Aorta (tissue), 5 donors: ENCODE measurements around the gene UGT1A3. TPM values are rescaled to one million over a fixed set of nuclear protein-coding genes. Genes with fewer than 3 reads are reported as not detected.
A peak's percentile ranks its signal among the peaks of the same experiment; 100 is the strongest.

Experiments
- ATAC-seq: fragments of 200-7000 bp; cut with Tn5 transposase; one replicate; pipeline ENCODE4 v1.9.1; 2022; ENCODE audit warnings: moderate library complexity; ENCODE audit not compliant: low FRiP score
- DNase-seq, 2 donors: peaks; one replicate each; pipeline ENCODE4 v3.0.0-alpha.2; 2020
- H3K27ac ChIP-seq, 2 donors: one replicate each; pipeline ENCODE4 v1.5.1; 2013; ENCODE audit warnings: low read length in 2 of 2, mild to moderate bottlenecking in 2 of 2, moderate library complexity in 2 of 2, control low read depth in 1 of 2, inconsistent platforms in 1 of 2, low read depth in 1 of 2
- H3K27me3 ChIP-seq, 2 donors: one replicate each; pipeline ENCODE4 v1.6.1; 2013; ENCODE audit warnings: control low read depth in 1 of 2, low read length in 1 of 2, mild to moderate bottlenecking in 1 of 2, moderate library complexity in 1 of 2; ENCODE audit not compliant: insufficient read depth in 2 of 2, control insufficient read depth in 1 of 2
- H3K36me3 ChIP-seq, 2 donors: one replicate each; pipeline ENCODE4 v1.6.1; 2013; ENCODE audit warnings: control low read depth in 1 of 2, low read length in 1 of 2, mild to moderate bottlenecking in 1 of 2; ENCODE audit not compliant: insufficient read depth in 2 of 2, control insufficient read depth in 1 of 2
- H3K4me1 ChIP-seq, 2 donors: one replicate each; pipeline ENCODE4 v1.6.1; 2013; ENCODE audit warnings: low read length in 2 of 2, control low read depth in 1 of 2, mild to moderate bottlenecking in 1 of 2, moderate library complexity in 1 of 2; ENCODE audit not compliant: insufficient read depth in 2 of 2, control insufficient read depth in 1 of 2
- H3K4me3 ChIP-seq, 2 donors: one replicate each; pipeline ENCODE4 v1.5.1; 2013; ENCODE audit warnings: low read length in 2 of 2, control low read depth in 1 of 2, mild to moderate bottlenecking in 1 of 2
- H3K9me3 ChIP-seq: one replicate; pipeline ENCODE4 v1.6.1; 2013; ENCODE audit warnings: mild to moderate bottlenecking, low read length; ENCODE audit not compliant: control insufficient read depth
- WGBS, 2 donors: extraction: QIAGEN DNeasy Blood & Tissue Kit; methylation state at CpG; one replicate each; pipeline ENCODE4 v1.1.7; 2013; 5-methylcytosine and 5-hydroxymethylcytosine counted together
- intact Hi-C, 2 donors: fragments of 100-400 bp; cut with DNase I; formaldehyde crosslinking; loops; one replicate each; pipeline versions ENCODE4 v1.14.2 to v1.15.0; 2022
- polyA plus RNA-seq, 2 donors: library from polyadenylated mRNA; stranded (reverse); fragments of 200-250 nt; gene quantifications; one replicate each; pipeline ENCODE4 v1.2.3, GENCODE V29; 2013
- total RNA-seq, 2 donors: library from RNA; stranded (reverse); fragmentation: NEBNext Ultra II Directional; extraction: Animal tissue kit (Norgen Biotek cat#: 25700); gene quantifications; one replicate each; pipeline ENCODE4 v1.2.1, GENCODE V29; 2021
- donor health status: healthy with polysubstance abuse.
- donor health status: Bipolar disorder and iron deficiency.
- donor health status: DM: no; HTN: no; CAD: no.
- donor health status: DM: no; HTN: no; CAD: no.
- donor health status: DM: yes; HTN: yes; CAD: no.

The UGT1A3 gene
- total and polyA plus RNA-seq, 4 donors: not detected

- ATAC-seq (no peak), DNase-seq (no peak)
- no peaks in the 10 kb centered on the region for H3K36me3 ChIP-seq
- H3K4me3 ChIP-seq: no peak overlapping the region
- H3K4me1 ChIP-seq: no peaks in the 10 kb centered on the region
- no peaks in the 10 kb centered on the region for H3K27me3 ChIP-seq
- 91 to 95% methylated on average over 6 of the region's 6 CpGs for WGBS, 2 donors
- H3K27ac ChIP-seq: no peak overlapping the region
- intact Hi-C loops: no loop called here
- H3K9me3 ChIP-seq: peaks cover 7% of the 10 kb centered on the region
These were observed 46.6 kb downstream of the UGT1A3 start for GRCh38 chr2:233775414-233775813.

- H3K27me3 ChIP-seq: no peaks in the 10 kb centered on the region
- intact Hi-C loops: no loop called here
- peaks cover 7% of the 10 kb centered on the region for H3K9me3 ChIP-seq
- H3K36me3 ChIP-seq: no peaks in the 10 kb centered on the region
- H3K4me1 ChIP-seq: no peaks in the 10 kb centered on the region
- WGBS, 2 donors: 79 to 82% methylated on average over 2 of the region's 2 CpGs
- DNase-seq (no peak), ATAC-seq (no peak)
- H3K27ac ChIP-seq: no peak within 1 kb of the TSS
- no peak within 1 kb of the TSS for H3K4me3 ChIP-seq
These were observed 49.2 kb downstream of the UGT1A3 start, which contains the start of gene MROH2A for GRCh38 chr2:233778030-233778429. MROH2A (plus strand) TSS chr2:233778330; CDS start chr2:233779359, 1,029 bp downstream.

- intact Hi-C loops: no loop called here
These were observed 50.9 kb downstream of the UGT1A3 start for GRCh38 chr2:233779722-233780121.

DNA sequence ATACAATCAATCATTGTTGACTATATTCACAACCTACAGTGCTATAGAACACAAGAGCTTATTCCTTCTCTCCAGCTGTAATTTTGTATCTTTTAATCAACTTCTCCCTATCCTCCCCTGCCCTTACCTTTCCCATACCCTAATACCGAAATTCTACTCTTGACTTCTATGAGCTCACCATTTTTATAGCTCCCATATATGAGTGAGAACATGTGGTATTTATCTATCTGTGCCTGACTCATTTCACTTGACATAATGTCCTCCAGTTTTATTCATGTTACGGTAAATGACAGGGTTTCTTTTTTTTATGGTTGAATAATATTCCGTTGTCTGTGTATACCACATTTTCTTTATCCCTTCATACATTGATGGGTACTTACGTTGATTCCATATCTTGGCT is 51.9 kb downstream of the UGT1A3 start:
- no peak overlapping the region for H3K27ac ChIP-seq
- H3K4me1 ChIP-seq: no peaks in the 10 kb centered on the region
- intact Hi-C loops: no loop called here
- ATAC-seq: no peak
- H3K9me3 ChIP-seq: peaks cover 7% of the 10 kb centered on the region
- no peak overlapping the region for H3K4me3 ChIP-seq
- 88% methylated on average over 4 of the region's 4 CpGs for WGBS, 2 donors
- H3K36me3 ChIP-seq: no peaks in the 10 kb centered on the region
- DNase-seq: no peak
- H3K27me3 ChIP-seq: no peaks in the 10 kb centered on the region

More at GRCh38 chr2:233779722-233780121, 50.9 kb downstream of the UGT1A3 start:
- no peaks in the 10 kb centered on the region for H3K4me1 ChIP-seq
- H3K27ac ChIP-seq: no peak overlapping the region
- no peak for DNase-seq
- WGBS, 2 donors: 85 to 89% methylated on average over 4 of the region's 4 CpGs
- no peak for ATAC-seq
- no peak overlapping the region for H3K4me3 ChIP-seq
- H3K27me3 ChIP-seq: no peaks in the 10 kb centered on the region
- H3K36me3 ChIP-seq: no peaks in the 10 kb centered on the region
- peaks cover 7% of the 10 kb centered on the region for H3K9me3 ChIP-seq

DNA sequence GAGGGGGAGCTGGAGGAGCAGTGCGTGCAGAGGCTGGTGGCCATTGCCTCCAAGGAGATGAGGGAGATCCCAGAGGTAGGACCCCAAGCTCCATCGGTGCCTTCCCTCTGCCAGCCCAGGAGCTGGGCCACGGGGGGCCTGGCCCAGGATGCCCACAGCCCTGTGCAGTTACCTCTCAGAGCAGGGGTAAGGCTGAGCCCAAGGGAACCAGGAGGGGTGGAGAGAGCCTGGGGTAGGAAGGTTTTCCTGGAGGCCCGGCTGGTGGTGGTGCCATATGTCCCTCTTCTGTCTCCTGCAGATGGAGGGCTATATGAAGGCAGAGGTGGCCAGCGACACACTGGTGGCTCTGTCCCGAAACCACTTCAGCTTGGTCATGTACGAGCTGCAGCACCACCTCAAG is 60.7 kb downstream of the UGT1A3 start:
- Histone ChIP-seq H3K27me3 (no peaks in the 10 kb centered on the region), H3K27ac (no peak overlapping the region), H3K4me3 (no peak overlapping the region), H3K9me3 (peaks cover 2% of the 10 kb centered on the region), H3K4me1 (no peaks in the 10 kb centered on the region), H3K36me3 (no peaks in the 10 kb centered on the region)
- ATAC-seq: peak; percentile 30
- peak in 1 of 2 donors; percentile 42 for DNase-seq
- intact Hi-C loops: no loop called here
- WGBS, 2 donors: 86 to 89% methylated on average over 7 of the region's 7 CpGs

- H3K4me1 ChIP-seq: no peaks in the 10 kb centered on the region
- 79 to 82% methylated on average over 18 of the region's 18 CpGs for WGBS, 2 donors
- intact Hi-C loops: no loop called here
- H3K4me3 ChIP-seq: no peak overlapping the region
- no peaks in the 10 kb centered on the region for H3K27me3 ChIP-seq
- no peaks in the 10 kb centered on the region for H3K36me3 ChIP-seq
- H3K27ac ChIP-seq: no peak overlapping the region
- no peaks in the 10 kb centered on the region for H3K9me3 ChIP-seq
- DNase-seq: peak in 1 of 2 donors; percentile 53
- ATAC-seq: no peak
These were observed 62.5 kb downstream of the UGT1A3 start for GRCh38 chr2:233791151-233791882.

GRCh38 chr2:233791883-233792329 is 63.1 kb downstream of the UGT1A3 start:
- Histone ChIP-seq H3K27ac (no peak overlapping the region), H3K9me3 (no peaks in the 10 kb centered on the region), H3K27me3 (no peaks in the 10 kb centered on the region), H3K4me1 (no peaks in the 10 kb centered on the region), H3K36me3 (no peaks in the 10 kb centered on the region), H3K4me3 (no peak overlapping the region)
- ATAC-seq (no peak), DNase-seq (peak in 1 of 2 donors; percentile 43)
- 74 to 80% methylated on average over 9 of the region's 9 CpGs for WGBS, 2 donors
- intact Hi-C loops: no loop called here

- no peak for ATAC-seq
- 83 to 90% methylated on average over 7 of the region's 7 CpGs for WGBS, 2 donors
- intact Hi-C loops: no loop called here
- Histone ChIP-seq H3K9me3 (no peaks in the 10 kb centered on the region), H3K4me1 (no peaks in the 10 kb centered on the region), H3K36me3 (no peaks in the 10 kb centered on the region), H3K27ac (no peak overlapping the region), H3K4me3 (no peak overlapping the region), H3K27me3 (no peaks in the 10 kb centered on the region)
- no peak for DNase-seq
These were observed 63.9 kb downstream of the UGT1A3 start for GRCh38 chr2:233792720-233793119.

DNA sequence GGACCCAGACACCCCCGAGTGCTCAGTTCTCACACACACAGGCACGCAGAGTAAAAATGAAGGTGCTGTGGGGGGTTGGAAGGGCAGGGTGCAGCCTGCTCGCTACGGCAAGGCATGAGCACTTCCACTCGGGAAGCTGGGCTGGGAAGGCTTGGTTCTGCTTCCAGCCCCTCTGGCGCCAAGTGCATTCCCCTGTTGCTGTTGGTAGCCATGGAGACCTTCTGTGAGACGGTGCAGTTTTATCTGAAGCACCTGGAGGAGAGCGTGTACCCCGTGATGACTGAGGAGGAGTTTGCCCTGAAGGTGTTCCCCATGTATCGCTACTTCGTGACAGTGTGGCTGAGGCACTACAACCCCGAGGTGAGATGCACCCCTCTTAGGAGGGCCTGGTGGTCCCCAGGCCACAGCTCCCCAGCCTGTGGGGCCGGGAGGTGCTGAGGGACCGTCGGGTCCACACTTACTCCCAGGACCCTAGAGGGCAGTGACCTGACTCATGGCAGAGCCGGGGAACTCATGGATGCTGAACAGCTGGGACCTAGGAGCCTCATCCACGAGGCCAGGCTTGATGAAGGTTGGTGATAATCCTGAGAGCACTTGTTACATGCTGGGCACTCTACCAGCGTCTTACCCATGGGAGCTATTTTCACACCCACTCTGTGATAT is 64.8 kb downstream of the UGT1A3 start:
- ATAC-seq (no peak), DNase-seq (peak in 1 of 2 donors; percentile 51)
- WGBS, 2 donors: 78 to 79% methylated on average over 18 of the region's 18 CpGs
- Histone ChIP-seq H3K36me3 (no peaks in the 10 kb centered on the region), H3K4me1 (no peaks in the 10 kb centered on the region), H3K4me3 (no peak overlapping the region), H3K27ac (no peak overlapping the region), H3K9me3 (no peaks in the 10 kb centered on the region), H3K27me3 (no peaks in the 10 kb centered on the region)
- intact Hi-C loops: no loop called here
